WTC11 (cell line): ENCODE data around the gene SNX21. TPM values are rescaled to one million over a fixed set of nuclear protein-coding genes. Genes with fewer than 3 reads are reported as not detected.

Experiments
- ATAC-seq: fragments of 200-7000 bp; cut with Tn5 transposase; 2 replicates; pipeline ENCODE4 v1.10.0; 2021; ENCODE audit warnings: mild to moderate bottlenecking, moderate library complexity
- CTCF ChIA-PET: fragments of 300-600 bp; sonication (Branson Sonifier 250); formaldehyde crosslinking; loops from one replicate; lab custom pipeline; 2021; ENCODE audit warnings: antibody characterized with exemption; lab: Charles Lee
- POLR2A ChIA-PET: fragments of 350-600 bp; sonication (Branson Sonifier 250); formaldehyde crosslinking; loops from one replicate; lab custom pipeline; 2021; ENCODE audit warnings: antibody characterized with exemption; lab: Charles Lee
- DNase-seq: peaks from one replicate; pipeline ENCODE4 v3.0.0; 2021; ENCODE audit warnings: low spot score
- H3K27ac Mint-ChIP-seq: 2 replicates; pipeline ENCODE4 v1.8.0; 2021; ENCODE audit warnings: mixed read lengths
- H3K27me3 Mint-ChIP-seq: 2 replicates; pipeline ENCODE4 v1.8.0; 2021; ENCODE audit warnings: low read depth, mild to moderate bottlenecking, moderate library complexity, mixed read lengths
- H3K36me3 Mint-ChIP-seq: 2 replicates; pipeline ENCODE4 v1.8.0; 2021; ENCODE audit warnings: mixed read lengths
- H3K4me1 Mint-ChIP-seq: 2 replicates; pipeline ENCODE4 v1.8.0; 2022; ENCODE audit warnings: mixed read lengths
- H3K4me3 Mint-ChIP-seq: 2 replicates; pipeline ENCODE4 v1.8.0; 2021; ENCODE audit warnings: mild to moderate bottlenecking, moderate library complexity, mixed read lengths
- H3K9me3 Mint-ChIP-seq: 2 replicates; pipeline ENCODE4 v1.8.0; 2021; ENCODE audit warnings: mixed read lengths
- ARID4B ChIP-seq: sonication (generic); formaldehyde crosslinking; IDR thresholded peaks from 2 replicates; pipeline ENCODE4 v1.8.0; 2023; ENCODE audit warnings: missing genetic modification reagents, mild to moderate bottlenecking, borderline replicate concordance
- ATF6 ChIP-seq: sonication (generic); formaldehyde crosslinking; IDR thresholded peaks from 2 replicates; pipeline ENCODE4 v1.8.1; 2023; ENCODE audit warnings: mild to moderate bottlenecking, missing genetic modification reagents
- CBFB ChIP-seq: sonication (generic); formaldehyde crosslinking; IDR thresholded peaks from 2 replicates; pipeline ENCODE4 v1.8.1; 2022; ENCODE audit warnings: mild to moderate bottlenecking, low read depth, missing genetic modification reagents
- MYBL2 ChIP-seq: sonication (generic); formaldehyde crosslinking; IDR thresholded peaks from 2 replicates; pipeline ENCODE4 v1.8.1; 2023; ENCODE audit warnings: mild to moderate bottlenecking, moderate library complexity, missing genetic modification reagents
- NFYB ChIP-seq: sonication (generic); formaldehyde crosslinking; conservative IDR thresholded peaks from 2 replicates; pipeline ENCODE4 v1.8.0; 2022; ENCODE audit warnings: low read depth, missing genetic modification reagents
- PRDM15 ChIP-seq: sonication (generic); formaldehyde crosslinking; IDR thresholded peaks from 2 replicates; pipeline ENCODE4 v1.8.0; 2022; ENCODE audit warnings: missing genetic modification reagents
- PREB ChIP-seq: sonication (generic); formaldehyde crosslinking; IDR thresholded peaks from 2 replicates; pipeline ENCODE4 v1.8.1; 2022; ENCODE audit warnings: mild to moderate bottlenecking, missing genetic modification reagents, moderate library complexity, borderline replicate concordance
- PRRX2 ChIP-seq: fragments of 250-450 bp; sonication (Bioruptor Pico); IDR thresholded peaks from 2 replicates; pipeline ENCODE4 v1.8.0; 2021; ENCODE audit warnings: mild to moderate bottlenecking
- SMAD3 ChIP-seq: sonication (generic); formaldehyde crosslinking; IDR thresholded peaks from 2 replicates; pipeline ENCODE4 v1.8.0; 2022; ENCODE audit warnings: missing genetic modification reagents, mild to moderate bottlenecking, borderline replicate concordance
- SOX15 ChIP-seq: fragments of 250-450 bp; sonication (Bioruptor Pico); IDR thresholded peaks from 2 replicates; pipeline ENCODE4 v1.9.0; 2021; ENCODE audit warnings: mild to moderate bottlenecking
- TEAD1 ChIP-seq: sonication (generic); formaldehyde crosslinking; IDR thresholded peaks from 2 replicates; pipeline ENCODE4 v1.8.0; 2022; ENCODE audit warnings: mild to moderate bottlenecking, missing genetic modification reagents
- USF1 ChIP-seq: sonication (generic); formaldehyde crosslinking; IDR thresholded peaks from 2 replicates; pipeline ENCODE4 v1.8.0; 2022; ENCODE audit warnings: mild to moderate bottlenecking, missing genetic modification reagents
- ZMAT4 ChIP-seq: fragments of 250-450 bp; sonication (Bioruptor Pico); IDR thresholded peaks from 2 replicates; pipeline ENCODE4 v1.9.0; 2021; ENCODE audit warnings: mild to moderate bottlenecking
- ZNF232 ChIP-seq: sonication (generic); formaldehyde crosslinking; IDR thresholded peaks from 2 replicates; pipeline ENCODE4 v1.8.0; 2022; ENCODE audit warnings: mild to moderate bottlenecking, missing genetic modification reagents
- ZNF416 ChIP-seq: fragments of 250-450 bp; sonication (Bioruptor Pico); IDR thresholded peaks from 2 replicates; pipeline ENCODE4 v1.9.0; 2021; ENCODE audit warnings: mild to moderate bottlenecking, inconsistent platforms
- ZNF423 ChIP-seq: fragments of 250-450 bp; sonication (Bioruptor Pico); IDR thresholded peaks from 2 replicates; pipeline ENCODE4 v2.1.2; 2022; ENCODE audit warnings: mild to moderate bottlenecking, moderate library complexity
- ZNF532 ChIP-seq: fragments of 250-450 bp; sonication (Bioruptor Pico); IDR thresholded peaks from 2 replicates; pipeline ENCODE4 v1.9.0; 2021; ENCODE audit warnings: mild to moderate bottlenecking, borderline replicate concordance
- total RNA-seq: library from RNA; stranded (reverse); gene quantifications from 3 replicates; pipeline ENCODE4 v1.2.3, GENCODE V29; 2021

The SNX21 gene
- total RNA-seq, 1 experiment from 2014 or later = 17.9 TPM

GRCh38 chr20:45887346-45887715 lies 53.7 kb downstream of the SNX21 start, which contains the start of gene SPATA25:
Gene SPATA25, minus strand, starts transcription at chr20:45887622. Its CDS starts 32 bp downstream, at chr20:45887590.
- POLR2A ChIA-PET = no interaction called here
- TF ChIP-seq NFYB (CRISPR knock-in tag) (no peak), ZMAT4 (CRISPR knock-in tag) (no peak), ZNF423 (CRISPR knock-in tag) (no peak), PREB (CRISPR knock-in tag) (no peak), CBFB (CRISPR knock-in tag) (no peak), ARID4B (CRISPR knock-in tag) (no peak)
- TF ChIP-seq, all 79 proteins: peak for 0
- CTCF ChIA-PET = no interaction called here
- Mint-ChIP-seq H3K27ac (no peak within 1 kb of the TSS), H3K36me3 (peaks cover 22% of the 10 kb centered on the region), H3K4me3 (no peak within 1 kb of the TSS), H3K9me3 (no peaks in the 10 kb centered on the region), H3K27me3 (no peaks in the 10 kb centered on the region; the same call in 1 of the 2 replicates), H3K4me1 (peaks cover 11% of the 10 kb centered on the region)
- DNase-seq = no peak
- no peak for ATAC-seq

- H3K36me3 Mint-ChIP-seq = peaks cover 8% of the 10 kb centered on the region
- DNase-seq (no peak), ATAC-seq (no peak)
- no peak overlapping the region for H3K27ac Mint-ChIP-seq
- no peak overlapping the region for H3K4me3 Mint-ChIP-seq
- H3K9me3 Mint-ChIP-seq = no peaks in the 10 kb centered on the region
- H3K27me3 Mint-ChIP-seq = no peaks in the 10 kb centered on the region; the same call in 1 of the 2 replicates
- ChIA-PET CTCF (interaction anchor here (2.4 to 2.7 kb wide), 2 partner anchors 35 to 64 kb away, joined by 19 to 30 read pairs; no protein-coding TSS in a partner anchor), POLR2A (no interaction called here)
- peaks cover 12% of the 10 kb centered on the region for H3K4me1 Mint-ChIP-seq
- TF ChIP-seq USF1 (CRISPR knock-in tag) (no peak), ATF6 (CRISPR knock-in tag) (no peak), SMAD3 (CRISPR knock-in tag) (no peak), ZNF423 (CRISPR knock-in tag) (no peak), PRDM15 (CRISPR knock-in tag) (no peak), ZNF416 (no peak), ZNF232 (CRISPR knock-in tag) (no peak), PRRX2 (CRISPR knock-in tag) (no peak), MYBL2 (no peak), ZNF532 (CRISPR knock-in tag) (no peak), TEAD1 (no peak), SOX15 (no peak)
These were observed 55.1 kb downstream of the SNX21 start for GRCh38 chr20:45888681-45889080.
